IMR-90 (cell line): ENCODE results near the gene RLF.

Experiments
- MAFK ChIP-seq: IDR thresholded peaks from 2 replicates; pipeline ENCODE4 v1.6.1; 2012; ENCODE audit warnings: low read depth, low read length, improper control_type of control experiment
- MAZ ChIP-seq: IDR thresholded peaks from 2 replicates; pipeline ENCODE4 v1.6.1; 2012; ENCODE audit warnings: low read depth, mild to moderate bottlenecking, low read length, improper control_type of control experiment, moderate library complexity, borderline replicate concordance
- POLR2A ChIP-seq: IDR thresholded peaks from 2 replicates; pipeline ENCODE4 v1.6.1; 2012; ENCODE audit warnings: mild to moderate bottlenecking, low read depth, low read length
- RCOR1 ChIP-seq: IDR thresholded peaks from 2 replicates; pipeline ENCODE4 v1.6.1; 2012; ENCODE audit warnings: mild to moderate bottlenecking, low read length, improper control_type of control experiment; ENCODE audit not compliant: insufficient replicate concordance
- TF ChIP-seq, protein P1 (sequence below): conservative IDR thresholded peaks from 2 replicates; pipeline ENCODE4 v1.5.1; 2012; ENCODE audit warnings: mild to moderate bottlenecking, low read depth, low read length, improper control_type of control experiment
- TF ChIP-seq, protein P2 (sequence below): fragments of 150-350 bp; IDR thresholded peaks from 2 replicates; pipeline ENCODE4 v1.6.1; 2016; ENCODE audit warnings: low read depth, mild to moderate bottlenecking, low read length, moderate library complexity, borderline replicate concordance

DNA sequence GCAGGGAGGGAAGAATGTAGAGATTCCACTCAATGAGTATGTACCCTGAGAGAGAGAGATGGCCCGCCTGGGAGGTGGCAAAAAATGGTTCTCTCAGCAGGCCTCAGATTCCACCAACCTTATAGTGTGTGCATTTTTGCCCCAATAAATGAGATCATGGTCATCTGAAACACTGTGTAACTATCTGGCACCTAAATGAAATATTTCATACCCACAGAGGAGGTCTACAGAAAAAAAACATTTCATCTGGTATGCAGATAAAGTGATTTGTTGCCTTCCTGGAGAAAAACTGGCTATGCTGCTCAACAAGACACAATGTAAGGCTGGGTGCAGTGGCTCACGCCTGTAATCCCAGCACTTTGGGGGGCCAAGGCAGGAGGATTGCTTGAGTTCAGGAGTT lies 91.4 kb downstream of the RLF start:
- TF ChIP-seq, protein P1, sequence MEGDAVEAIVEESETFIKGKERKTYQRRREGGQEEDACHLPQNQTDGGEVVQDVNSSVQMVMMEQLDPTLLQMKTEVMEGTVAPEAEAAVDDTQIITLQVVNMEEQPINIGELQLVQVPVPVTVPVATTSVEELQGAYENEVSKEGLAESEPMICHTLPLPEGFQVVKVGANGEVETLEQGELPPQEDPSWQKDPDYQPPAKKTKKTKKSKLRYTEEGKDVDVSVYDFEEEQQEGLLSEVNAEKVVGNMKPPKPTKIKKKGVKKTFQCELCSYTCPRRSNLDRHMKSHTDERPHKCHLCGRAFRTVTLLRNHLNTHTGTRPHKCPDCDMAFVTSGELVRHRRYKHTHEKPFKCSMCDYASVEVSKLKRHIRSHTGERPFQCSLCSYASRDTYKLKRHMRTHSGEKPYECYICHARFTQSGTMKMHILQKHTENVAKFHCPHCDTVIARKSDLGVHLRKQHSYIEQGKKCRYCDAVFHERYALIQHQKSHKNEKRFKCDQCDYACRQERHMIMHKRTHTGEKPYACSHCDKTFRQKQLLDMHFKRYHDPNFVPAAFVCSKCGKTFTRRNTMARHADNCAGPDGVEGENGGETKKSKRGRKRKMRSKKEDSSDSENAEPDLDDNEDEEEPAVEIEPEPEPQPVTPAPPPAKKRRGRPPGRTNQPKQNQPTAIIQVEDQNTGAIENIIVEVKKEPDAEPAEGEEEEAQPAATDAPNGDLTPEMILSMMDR, result no peak
- TF ChIP-seq, protein P2, sequence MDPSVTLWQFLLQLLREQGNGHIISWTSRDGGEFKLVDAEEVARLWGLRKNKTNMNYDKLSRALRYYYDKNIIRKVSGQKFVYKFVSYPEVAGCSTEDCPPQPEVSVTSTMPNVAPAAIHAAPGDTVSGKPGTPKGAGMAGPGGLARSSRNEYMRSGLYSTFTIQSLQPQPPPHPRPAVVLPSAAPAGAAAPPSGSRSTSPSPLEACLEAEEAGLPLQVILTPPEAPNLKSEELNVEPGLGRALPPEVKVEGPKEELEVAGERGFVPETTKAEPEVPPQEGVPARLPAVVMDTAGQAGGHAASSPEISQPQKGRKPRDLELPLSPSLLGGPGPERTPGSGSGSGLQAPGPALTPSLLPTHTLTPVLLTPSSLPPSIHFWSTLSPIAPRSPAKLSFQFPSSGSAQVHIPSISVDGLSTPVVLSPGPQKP, result no peak
- TF ChIP-seq POLR2A (no peak), RCOR1 (no peak), MAFK (no peak), MAZ (no peak)
